Measurements from ENCODE around the gene TMEM143. TPM values are rescaled to one million over a fixed set of nuclear protein-coding genes. Genes with fewer than 3 reads are reported as not detected.

The TMEM143 gene
- total and polyA plus RNA-seq, 10 of the 15 experiments (the other 5 are each of a cell fraction or from before 2014, with no cell fraction given), result 1.5 to 19.5 (median 10.1) TPM

DNA sequence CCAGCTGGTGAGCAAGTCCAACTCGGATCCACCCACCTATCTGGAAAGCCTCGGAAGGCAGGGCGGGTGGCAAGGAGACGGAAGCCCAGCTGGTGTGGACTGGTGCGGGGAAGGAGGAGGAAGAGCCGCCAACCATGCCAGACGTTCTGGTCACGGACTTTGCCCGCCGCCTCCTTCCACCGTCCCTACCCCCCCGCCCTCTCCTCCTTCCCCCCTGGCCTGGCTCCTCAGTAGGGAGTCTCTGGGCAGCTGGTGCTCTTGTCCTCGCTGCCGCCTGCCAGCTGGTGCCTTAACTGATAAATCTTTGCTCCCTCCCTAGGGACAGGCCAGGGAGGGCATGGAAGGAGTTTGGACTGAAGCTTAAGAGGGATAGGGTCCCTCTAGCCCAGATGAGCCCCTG is 5.2 kb upstream of the TMEM143 start (continued):
- TF ChIP-seq, protein P1, sequence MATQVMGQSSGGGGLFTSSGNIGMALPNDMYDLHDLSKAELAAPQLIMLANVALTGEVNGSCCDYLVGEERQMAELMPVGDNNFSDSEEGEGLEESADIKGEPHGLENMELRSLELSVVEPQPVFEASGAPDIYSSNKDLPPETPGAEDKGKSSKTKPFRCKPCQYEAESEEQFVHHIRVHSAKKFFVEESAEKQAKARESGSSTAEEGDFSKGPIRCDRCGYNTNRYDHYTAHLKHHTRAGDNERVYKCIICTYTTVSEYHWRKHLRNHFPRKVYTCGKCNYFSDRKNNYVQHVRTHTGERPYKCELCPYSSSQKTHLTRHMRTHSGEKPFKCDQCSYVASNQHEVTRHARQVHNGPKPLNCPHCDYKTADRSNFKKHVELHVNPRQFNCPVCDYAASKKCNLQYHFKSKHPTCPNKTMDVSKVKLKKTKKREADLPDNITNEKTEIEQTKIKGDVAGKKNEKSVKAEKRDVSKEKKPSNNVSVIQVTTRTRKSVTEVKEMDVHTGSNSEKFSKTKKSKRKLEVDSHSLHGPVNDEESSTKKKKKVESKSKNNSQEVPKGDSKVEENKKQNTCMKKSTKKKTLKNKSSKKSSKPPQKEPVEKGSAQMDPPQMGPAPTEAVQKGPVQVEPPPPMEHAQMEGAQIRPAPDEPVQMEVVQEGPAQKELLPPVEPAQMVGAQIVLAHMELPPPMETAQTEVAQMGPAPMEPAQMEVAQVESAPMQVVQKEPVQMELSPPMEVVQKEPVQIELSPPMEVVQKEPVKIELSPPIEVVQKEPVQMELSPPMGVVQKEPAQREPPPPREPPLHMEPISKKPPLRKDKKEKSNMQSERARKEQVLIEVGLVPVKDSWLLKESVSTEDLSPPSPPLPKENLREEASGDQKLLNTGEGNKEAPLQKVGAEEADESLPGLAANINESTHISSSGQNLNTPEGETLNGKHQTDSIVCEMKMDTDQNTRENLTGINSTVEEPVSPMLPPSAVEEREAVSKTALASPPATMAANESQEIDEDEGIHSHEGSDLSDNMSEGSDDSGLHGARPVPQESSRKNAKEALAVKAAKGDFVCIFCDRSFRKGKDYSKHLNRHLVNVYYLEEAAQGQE (IDR thresholded peaks at IDR 0.05; ENCODE audit: low read depth, low read length), result no peak
- TF ChIP-seq, protein P2, sequence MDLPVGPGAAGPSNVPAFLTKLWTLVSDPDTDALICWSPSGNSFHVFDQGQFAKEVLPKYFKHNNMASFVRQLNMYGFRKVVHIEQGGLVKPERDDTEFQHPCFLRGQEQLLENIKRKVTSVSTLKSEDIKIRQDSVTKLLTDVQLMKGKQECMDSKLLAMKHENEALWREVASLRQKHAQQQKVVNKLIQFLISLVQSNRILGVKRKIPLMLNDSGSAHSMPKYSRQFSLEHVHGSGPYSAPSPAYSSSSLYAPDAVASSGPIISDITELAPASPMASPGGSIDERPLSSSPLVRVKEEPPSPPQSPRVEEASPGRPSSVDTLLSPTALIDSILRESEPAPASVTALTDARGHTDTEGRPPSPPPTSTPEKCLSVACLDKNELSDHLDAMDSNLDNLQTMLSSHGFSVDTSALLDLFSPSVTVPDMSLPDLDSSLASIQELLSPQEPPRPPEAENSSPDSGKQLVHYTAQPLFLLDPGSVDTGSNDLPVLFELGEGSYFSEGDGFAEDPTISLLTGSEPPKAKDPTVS (IDR thresholded peaks at IDR 0.05; ENCODE audit: low read depth, low read length), result no peak
- TF ChIP-seq FOS (IDR thresholded peaks at IDR 0.05; ENCODE audit: borderline replicate concordance, extremely low read depth, insufficient read length) (no peak), MXI1 (IDR thresholded peaks at IDR 0.05; ENCODE audit: low read depth, low read length) (no peak), SUPT20H (IDR thresholded peaks at IDR 0.05; ENCODE audit: borderline replicate concordance, control insufficient read depth, low read depth, low read length) (no peak)
- TF ChIP-seq, protein P3, sequence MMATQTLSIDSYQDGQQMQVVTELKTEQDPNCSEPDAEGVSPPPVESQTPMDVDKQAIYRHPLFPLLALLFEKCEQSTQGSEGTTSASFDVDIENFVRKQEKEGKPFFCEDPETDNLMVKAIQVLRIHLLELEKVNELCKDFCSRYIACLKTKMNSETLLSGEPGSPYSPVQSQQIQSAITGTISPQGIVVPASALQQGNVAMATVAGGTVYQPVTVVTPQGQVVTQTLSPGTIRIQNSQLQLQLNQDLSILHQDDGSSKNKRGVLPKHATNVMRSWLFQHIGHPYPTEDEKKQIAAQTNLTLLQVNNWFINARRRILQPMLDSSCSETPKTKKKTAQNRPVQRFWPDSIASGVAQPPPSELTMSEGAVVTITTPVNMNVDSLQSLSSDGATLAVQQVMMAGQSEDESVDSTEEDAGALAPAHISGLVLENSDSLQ (IDR thresholded peaks at IDR 0.05), result no peak

All from GM12878 (cell line).